SJSA1 (cell line): ENCODE data around the gene P2RX7. TPM values are rescaled to one million over a fixed set of nuclear protein-coding genes. Genes with fewer than 3 reads are reported as not detected.

ENCODE experiments used
- DNase-seq, 2 experiments: peaks; one replicate each; pipeline ENCODE4 v3.0.0-alpha.2; 2015 to 2020; ENCODE audit warnings: low spot score in 2 of 2, low read depth in 1 of 2
- H3K27ac ChIP-seq: fragments of 250-450 bp; sonication (Bioruptor Pico); 2 replicates; pipeline ENCODE4 v1.5.1; 2020; ENCODE audit warnings: mild to moderate bottlenecking, moderate library complexity
- H3K27me3 ChIP-seq: fragments of 250-450 bp; sonication (Bioruptor Pico); replicated peaks from 2 replicates; pipeline ENCODE4 v1.5.1; 2020; ENCODE audit warnings: mild to moderate bottlenecking, moderate library complexity
- H3K36me3 ChIP-seq: fragments of 250-450 bp; sonication (Bioruptor Pico); 2 replicates; pipeline ENCODE4 v1.5.1; 2020; ENCODE audit warnings: mild to moderate bottlenecking
- H3K4me1 ChIP-seq: fragments of 250-450 bp; sonication (Bioruptor Pico); replicated peaks from 2 replicates; pipeline ENCODE4 v1.6.1; 2021; ENCODE audit warnings: mild to moderate bottlenecking
- H3K4me3 ChIP-seq: fragments of 250-450 bp; sonication (Bioruptor Pico); 2 replicates; pipeline ENCODE4 v1.5.1; 2020; ENCODE audit warnings: mild to moderate bottlenecking
- H3K9me3 ChIP-seq: fragments of 250-450 bp; sonication (Bioruptor Pico); replicated peaks from 2 replicates; pipeline ENCODE4 v1.5.1; 2020; ENCODE audit warnings: mild to moderate bottlenecking
- total RNA-seq: library from RNA; depleted of rRNA; stranded (reverse); fragments of >200 nt; shearing (Covaris generic); gene quantifications from 2 replicates; pipeline ENCODE4 v1.2.3, GENCODE V29; 2014; rRNA removed

The P2RX7 gene
- total RNA-seq: 2.2 and 3.1 TPM in 2 replicates

DNA sequence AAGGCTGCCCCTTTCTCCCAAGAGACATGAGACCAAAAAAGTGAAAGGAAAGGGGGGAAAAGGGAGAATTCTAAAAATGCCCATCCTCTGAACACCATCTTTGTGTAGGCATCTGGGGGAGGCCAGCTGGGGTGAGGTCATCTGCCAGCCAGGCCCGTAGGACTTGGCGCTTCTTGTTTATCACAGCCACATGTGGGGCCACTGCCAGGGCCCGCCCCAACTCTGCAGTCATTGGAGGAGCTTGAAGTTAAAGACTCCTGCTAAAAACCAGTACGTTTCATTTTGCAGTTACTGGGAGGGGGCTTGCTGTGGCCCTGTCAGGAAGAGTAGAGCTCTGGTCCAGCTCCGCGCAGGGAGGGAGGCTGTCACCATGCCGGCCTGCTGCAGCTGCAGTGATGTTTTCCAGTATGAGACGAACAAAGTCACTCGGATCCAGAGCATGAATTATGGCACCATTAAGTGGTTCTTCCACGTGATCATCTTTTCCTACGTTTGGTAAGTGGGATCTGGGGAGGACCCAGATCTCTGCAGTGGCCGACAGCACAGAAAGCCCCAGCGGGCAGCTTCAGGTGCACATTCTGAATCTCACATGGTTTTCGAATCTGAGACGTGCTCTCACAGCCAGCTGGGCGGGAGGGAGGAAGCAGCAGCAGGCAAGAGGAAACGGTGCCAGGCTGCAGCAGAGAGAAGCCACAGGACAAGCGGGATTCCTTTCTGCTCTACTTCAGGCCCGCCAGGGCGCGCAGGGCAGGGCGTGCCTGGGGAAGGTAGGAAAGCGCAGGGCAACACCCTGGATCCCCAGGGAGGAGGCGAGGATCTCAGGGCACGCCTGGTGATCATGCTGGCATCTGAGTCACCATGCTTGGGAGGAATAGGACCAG is at the start of gene P2RX7:
TSS of gene P2RX7 (plus strand) at position 276 of the 881 bp plus-strand sequence. CDS start at position 371, 95 bp downstream.
- Histone ChIP-seq H3K27me3 (no peaks in the 10 kb centered on the region), H3K9me3 (no peaks in the 10 kb centered on the region), H3K27ac (peak within 1 kb of the TSS; percentile 19), H3K4me3 (peak within 1 kb of the TSS; percentile 38), H3K36me3 (no peaks in the 10 kb centered on the region), H3K4me1 (peaks cover 28% of the 10 kb centered on the region)
- peak; percentile 69 to 79 for DNase-seq

DNA sequence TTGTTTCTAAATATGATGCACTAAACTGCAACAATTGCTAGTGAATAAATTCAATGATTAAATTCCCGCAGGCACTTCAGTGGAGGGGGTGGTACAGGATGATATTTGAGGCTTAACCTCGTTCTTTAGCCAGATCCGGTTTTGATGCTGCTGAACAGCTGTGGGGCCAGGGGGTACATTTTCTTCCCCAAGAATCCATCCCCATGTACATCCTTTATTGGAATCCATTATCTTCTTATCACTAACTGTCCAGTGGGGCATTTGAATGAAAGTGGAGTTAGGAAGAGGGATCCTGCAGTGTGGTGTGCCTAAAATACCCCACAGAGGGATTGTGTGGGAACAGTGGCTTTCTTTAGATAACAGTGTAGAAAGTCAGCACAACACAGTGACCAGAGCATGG is 48.4 kb upstream of the P2RX7 start:
- Histone ChIP-seq H3K36me3 (no peaks in the 10 kb centered on the region), H3K9me3 (no peaks in the 10 kb centered on the region), H3K4me3 (no peak overlapping the region), H3K27me3 (no peaks in the 10 kb centered on the region), H3K27ac (no peak overlapping the region), H3K4me1 (no peaks in the 10 kb centered on the region)
- DNase-seq: no peak

DNA sequence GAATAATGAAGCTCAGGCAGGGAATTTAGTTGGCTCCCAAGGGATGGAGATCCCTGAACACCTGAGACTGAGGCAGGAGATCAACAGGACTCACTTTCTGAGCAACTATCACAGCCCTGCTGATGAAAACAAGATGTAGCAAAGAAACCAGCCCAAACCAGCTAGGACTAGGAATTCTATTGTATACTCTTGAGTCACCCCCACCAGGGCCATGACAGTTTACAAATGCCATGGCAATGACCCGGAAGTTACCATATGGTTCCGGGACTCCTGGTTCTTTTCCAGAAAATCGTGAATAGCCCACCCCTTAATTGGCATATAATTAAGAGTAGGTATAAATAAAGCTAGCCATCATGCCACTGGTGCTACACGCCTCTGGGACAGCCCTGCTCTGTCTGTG is 47.6 kb upstream of the P2RX7 start:
- Histone ChIP-seq H3K9me3 (no peaks in the 10 kb centered on the region), H3K27ac (no peak overlapping the region), H3K4me3 (no peak overlapping the region), H3K36me3 (no peaks in the 10 kb centered on the region), H3K27me3 (no peaks in the 10 kb centered on the region), H3K4me1 (no peaks in the 10 kb centered on the region)
- DNase-seq: no peak

DNA sequence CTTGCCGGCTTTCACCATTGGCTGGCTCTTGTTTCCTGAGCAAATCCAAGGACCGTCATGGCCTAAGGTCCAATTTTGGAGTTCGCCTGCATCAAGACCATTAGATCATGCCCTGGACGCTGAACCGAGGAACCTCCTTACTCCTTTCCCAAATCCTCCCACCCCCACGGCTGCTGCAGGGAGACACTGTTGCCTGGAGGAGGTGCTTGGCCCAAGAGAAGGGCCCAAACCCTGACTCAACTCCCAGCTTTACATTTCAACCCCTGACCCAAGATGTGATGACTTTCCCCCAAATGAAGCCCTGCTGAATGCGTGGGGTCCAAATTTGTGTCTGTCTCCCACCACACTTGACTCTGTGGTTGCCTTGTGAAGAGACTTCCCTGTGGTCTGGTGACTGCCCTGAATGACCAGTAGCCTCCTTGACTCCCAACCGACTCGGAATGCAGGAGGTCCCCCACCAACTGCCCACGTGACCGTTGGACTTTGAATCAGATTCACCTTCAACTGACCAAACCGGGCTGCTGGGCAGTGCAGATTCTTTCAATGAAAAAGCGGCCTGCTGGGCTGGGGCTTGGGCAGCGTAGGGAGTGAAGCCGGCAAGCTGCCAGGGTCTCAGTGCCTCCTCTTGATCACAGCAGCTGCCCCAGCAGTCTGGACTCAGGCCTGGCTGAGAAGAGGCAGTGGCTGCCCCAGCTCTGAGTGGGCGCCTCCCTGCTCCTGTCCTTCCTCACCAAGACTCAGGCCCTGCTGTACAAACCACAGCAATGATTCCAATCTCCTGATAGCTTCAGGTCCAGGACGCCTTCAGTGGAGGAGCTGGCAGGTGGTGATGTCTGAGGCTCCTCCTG is 46.9 kb upstream of the P2RX7 start:
- H3K9me3 ChIP-seq: no peaks in the 10 kb centered on the region
- H3K36me3 ChIP-seq: no peaks in the 10 kb centered on the region
- H3K4me1 ChIP-seq: no peaks in the 10 kb centered on the region
- H3K4me3 ChIP-seq: no peak overlapping the region
- no peak for DNase-seq
- no peak overlapping the region for H3K27ac ChIP-seq
- H3K27me3 ChIP-seq: no peaks in the 10 kb centered on the region

DNA sequence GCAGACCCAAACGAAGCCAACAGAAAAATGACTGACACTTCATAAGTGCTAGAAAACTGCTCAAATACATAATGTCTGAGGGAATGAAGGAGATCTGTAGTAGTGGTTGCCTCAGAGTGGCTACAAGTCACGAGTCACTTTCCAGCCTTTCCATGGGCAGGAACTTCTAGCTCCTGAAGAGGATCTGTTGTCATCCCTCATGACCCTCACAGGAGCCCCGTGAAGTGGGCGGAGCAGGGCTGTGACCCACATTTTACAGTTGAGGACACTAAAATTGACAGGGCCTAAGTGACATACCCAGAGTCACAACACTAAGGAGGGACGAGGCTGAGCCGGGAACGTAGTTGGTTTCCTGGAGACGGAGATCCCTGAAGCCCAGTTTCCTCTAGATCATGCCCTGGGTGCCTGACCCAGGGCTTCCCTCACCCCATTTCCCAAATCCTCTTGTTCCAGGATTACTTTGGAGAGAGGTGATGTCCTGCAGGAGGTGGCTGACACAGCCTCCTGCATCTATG is 45.8 kb upstream of the P2RX7 start:
- Histone ChIP-seq H3K4me1 (no peaks in the 10 kb centered on the region), H3K27ac (no peak overlapping the region), H3K27me3 (no peaks in the 10 kb centered on the region), H3K9me3 (no peaks in the 10 kb centered on the region), H3K36me3 (no peaks in the 10 kb centered on the region), H3K4me3 (no peak overlapping the region)
- DNase-seq: no peak

DNA sequence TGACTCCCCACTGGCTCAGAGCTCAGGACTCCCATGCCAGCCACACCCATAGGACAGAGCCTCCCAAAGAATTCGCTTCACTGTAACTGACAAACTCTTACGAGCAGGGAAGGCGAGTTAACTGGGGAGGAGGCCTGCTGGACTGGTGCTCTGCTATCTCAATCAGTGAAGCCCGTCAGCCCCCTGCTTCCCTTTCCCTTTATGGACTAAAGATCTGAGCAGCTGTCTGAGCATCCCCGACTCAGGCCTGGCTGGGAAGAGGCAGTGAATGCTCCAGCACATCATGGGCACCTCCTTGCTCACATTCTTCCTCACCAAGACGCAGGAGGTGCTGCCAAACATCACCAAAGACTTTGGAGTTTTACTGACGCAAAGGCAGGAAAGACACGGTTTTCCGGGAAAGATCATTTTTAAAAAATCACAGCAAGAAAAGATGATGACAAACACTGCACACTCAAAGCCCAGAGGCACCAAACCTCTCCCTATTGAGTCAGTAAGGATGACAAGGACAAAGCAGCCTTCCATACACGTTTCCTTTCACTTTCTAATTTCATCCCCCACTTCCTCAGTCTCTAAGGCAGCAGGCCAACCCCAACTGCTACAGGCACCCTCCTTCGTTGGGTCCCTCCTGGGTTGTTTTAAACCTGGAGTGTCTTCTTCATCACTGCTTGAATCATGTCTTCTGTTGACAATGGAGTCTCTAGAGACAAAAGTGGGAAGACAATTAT is 45.0 kb upstream of the P2RX7 start:
- no peak overlapping the region for H3K27ac ChIP-seq
- no peaks in the 10 kb centered on the region for H3K36me3 ChIP-seq
- no peak overlapping the region for H3K4me3 ChIP-seq
- no peaks in the 10 kb centered on the region for H3K27me3 ChIP-seq
- H3K4me1 ChIP-seq: no peaks in the 10 kb centered on the region
- H3K9me3 ChIP-seq: no peaks in the 10 kb centered on the region
- DNase-seq: no peak

DNA sequence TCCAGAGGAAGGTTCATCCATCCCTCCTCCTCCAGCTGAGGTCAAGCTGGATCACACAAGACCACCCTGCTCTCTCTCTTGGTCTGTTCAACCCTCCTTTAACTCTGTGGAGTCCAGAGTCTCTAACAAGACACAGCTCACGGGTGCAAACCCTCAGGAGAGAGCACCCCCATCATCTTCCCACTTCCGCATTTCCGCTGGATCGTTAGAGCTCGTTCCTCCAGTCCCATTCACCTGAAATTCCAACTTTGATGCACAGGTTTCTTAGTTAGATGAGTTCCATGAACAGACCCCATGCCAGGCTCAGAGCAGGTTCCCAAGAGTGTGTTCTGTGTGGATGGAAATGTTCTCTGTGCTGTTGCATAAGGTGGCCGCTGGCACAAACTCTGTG is 44.5 kb upstream of the P2RX7 start:
- H3K27ac ChIP-seq: no peak overlapping the region
- H3K27me3 ChIP-seq: no peaks in the 10 kb centered on the region
- no peaks in the 10 kb centered on the region for H3K4me1 ChIP-seq
- H3K4me3 ChIP-seq: no peak overlapping the region
- H3K9me3 ChIP-seq: no peaks in the 10 kb centered on the region
- no peak for DNase-seq
- H3K36me3 ChIP-seq: no peaks in the 10 kb centered on the region

DNA sequence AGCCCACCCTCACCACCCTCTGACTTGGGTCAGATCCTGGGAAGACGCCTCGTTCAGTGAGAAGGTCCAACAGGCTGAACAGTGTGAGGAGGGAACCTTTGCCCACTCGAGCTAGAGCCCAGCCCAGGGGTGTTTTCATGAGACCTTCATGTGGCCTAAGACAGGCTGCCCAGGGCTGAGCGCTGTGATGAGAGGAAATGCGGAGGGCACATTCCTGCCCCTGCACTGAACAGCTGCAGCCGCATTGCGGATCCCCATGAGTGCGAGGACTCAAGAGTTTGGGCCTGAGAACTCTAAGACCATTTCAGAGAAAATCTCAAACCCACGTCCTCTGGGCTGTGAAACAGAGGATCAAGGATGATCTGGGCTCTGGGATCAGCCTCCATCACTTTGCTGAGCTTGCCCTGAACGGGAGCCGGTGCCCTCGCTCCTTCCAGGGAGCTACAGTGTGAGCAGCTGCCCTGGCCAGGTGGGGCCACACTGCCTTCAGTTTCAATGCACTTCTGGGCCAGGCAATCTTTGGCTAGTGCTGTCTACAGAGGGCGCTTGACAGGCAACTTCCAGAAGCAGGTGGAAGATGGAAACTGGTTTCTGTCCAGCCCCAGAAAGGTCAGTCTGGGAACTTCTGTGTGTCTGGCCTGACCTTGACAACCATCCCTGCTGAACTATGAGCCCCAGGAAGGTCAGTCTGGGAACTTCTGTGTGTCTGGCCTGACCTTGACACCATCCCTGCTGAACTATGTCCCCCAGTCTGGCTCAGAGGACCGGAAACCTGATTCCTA is 43.5 kb upstream of the P2RX7 start:
- no peaks in the 10 kb centered on the region for H3K9me3 ChIP-seq
- H3K27me3 ChIP-seq: no peaks in the 10 kb centered on the region
- no peaks in the 10 kb centered on the region for H3K36me3 ChIP-seq
- H3K4me3 ChIP-seq: no peak overlapping the region
- no peaks in the 10 kb centered on the region for H3K4me1 ChIP-seq
- no peak overlapping the region for H3K27ac ChIP-seq
- no peak for DNase-seq

DNA sequence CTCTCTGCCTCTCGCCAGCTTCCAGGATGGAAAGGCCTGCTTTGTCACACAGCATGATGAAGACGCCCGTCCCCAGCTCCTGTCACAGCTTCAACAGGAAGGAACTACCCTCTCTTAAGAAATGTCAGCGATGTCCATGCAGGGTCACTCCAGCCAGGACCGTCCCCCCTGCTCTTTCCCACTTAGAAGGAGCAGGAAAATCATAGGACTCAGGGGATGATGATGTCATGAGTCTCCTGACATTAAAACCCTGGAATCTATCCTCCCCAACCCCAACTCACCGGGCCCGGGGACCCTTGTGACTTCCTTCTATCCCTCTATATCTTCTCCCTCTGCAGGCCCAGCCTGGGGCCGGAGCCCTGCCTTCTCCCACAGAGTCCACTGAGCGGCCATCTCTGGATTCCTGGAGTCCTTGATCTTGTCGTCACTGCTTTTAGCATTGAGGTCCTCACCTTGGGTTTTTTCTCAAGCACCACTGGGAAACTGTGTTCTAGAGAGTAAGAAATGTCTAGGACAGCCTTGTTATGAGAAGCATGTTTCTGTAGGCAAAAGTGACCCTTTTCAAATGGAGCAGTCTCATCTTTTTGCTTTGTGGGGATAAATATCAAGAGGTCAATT is 42.8 kb upstream of the P2RX7 start:
- Histone ChIP-seq H3K9me3 (no peaks in the 10 kb centered on the region), H3K36me3 (no peaks in the 10 kb centered on the region), H3K4me1 (no peaks in the 10 kb centered on the region), H3K27me3 (no peaks in the 10 kb centered on the region), H3K4me3 (no peak overlapping the region), H3K27ac (no peak overlapping the region)
- no peak for DNase-seq

DNA sequence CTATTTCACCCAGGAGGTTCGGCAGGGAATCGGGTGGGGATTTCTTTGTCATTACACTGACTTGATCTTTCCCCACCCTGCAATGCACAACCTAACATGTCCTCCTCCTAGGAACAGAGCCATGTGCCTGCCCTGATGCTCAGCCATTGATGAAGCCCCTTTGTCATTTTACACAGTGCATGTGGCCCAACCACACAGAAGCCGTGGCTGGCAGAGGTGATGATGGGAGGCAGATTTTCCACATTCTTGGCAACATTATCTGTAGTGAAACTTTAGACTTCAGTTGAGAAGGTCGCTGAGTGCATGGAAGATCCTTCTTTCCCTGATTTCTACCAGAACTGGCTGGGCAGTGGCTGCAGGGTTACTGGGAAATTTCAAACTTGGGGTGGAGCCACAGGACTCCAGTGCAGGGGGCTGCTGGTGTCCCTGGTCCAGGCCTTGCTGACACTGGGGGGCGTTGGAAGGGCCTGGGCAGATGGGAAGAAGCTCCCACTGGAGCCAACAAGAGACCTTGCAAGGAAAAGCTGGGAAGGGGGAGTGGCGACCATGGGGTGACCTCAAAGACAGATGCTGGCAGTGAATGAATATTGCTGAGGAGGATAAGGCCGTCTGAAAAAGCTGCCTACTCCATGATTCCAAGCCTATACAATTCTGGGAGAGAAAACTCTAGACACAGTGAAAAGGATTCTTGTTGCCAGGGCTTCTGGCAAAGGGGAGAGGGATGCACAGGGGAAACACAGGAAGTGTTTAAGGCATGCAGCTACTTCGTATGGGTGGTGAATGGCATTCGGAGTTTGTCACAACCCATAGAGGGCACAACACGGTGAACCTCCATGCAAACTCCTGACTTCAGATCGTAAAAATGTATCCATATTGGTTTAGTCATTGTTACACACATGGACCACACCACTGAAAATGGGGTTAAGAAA is 41.8 kb upstream of the P2RX7 start:
- H3K4me1 ChIP-seq: peaks cover 5% of the 10 kb centered on the region

DNA sequence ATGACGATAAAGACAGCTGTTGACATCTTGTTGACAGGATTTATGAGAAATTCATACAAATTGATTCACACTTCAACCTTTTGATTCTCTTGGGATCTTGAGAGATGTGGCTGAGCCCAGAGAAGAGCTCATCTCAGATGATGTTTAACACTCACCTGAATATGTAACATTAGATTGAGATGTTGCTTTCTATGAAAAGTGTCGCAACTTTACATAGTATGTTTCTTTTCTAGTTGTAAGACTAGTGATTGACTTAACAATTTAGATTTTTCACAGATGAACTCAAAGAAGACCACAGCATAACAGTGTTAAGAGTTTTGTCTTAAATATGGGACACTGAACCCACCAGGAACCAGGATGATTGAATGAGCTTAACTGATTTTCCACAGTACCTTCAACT is 40.6 kb upstream of the P2RX7 start:
- Histone ChIP-seq H3K36me3 (no peaks in the 10 kb centered on the region), H3K9me3 (no peaks in the 10 kb centered on the region), H3K4me3 (no peak overlapping the region), H3K27ac (no peak overlapping the region), H3K27me3 (no peaks in the 10 kb centered on the region), H3K4me1 (peaks cover 8% of the 10 kb centered on the region)
- no peak for DNase-seq

More for the DNA sequence above, 41.8 kb upstream of the P2RX7 start:
- H3K27me3 ChIP-seq: no peaks in the 10 kb centered on the region
- H3K4me3 ChIP-seq: no peak overlapping the region
- no peak overlapping the region for H3K27ac ChIP-seq
- H3K9me3 ChIP-seq: no peaks in the 10 kb centered on the region
- no peak for DNase-seq
- no peaks in the 10 kb centered on the region for H3K36me3 ChIP-seq

DNA sequence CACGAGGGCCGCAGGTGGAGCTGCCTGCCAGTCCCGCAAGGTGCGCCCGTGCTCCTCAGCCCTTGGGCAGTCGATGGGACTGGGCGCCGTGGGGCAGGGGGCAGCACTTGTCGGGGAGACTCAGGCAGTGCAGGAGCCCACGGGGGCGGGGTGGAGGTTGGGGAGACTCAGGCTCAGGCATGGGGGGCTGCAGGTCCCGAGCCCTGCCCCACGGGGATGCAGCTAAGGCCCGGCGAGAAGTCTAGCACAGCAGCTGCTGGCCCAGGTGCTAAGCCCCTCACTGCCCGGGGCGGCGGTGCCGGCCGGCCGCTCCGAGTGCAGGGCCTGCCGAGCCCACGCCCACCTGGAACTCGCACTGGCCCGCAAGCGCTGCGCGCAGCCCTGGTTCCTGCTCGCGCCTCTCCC is 39.2 kb upstream of the P2RX7 start:
- Histone ChIP-seq H3K4me3 (no peak overlapping the region), H3K27ac (no peak overlapping the region), H3K27me3 (no peaks in the 10 kb centered on the region), H3K9me3 (no peaks in the 10 kb centered on the region), H3K4me1 (peaks cover 8% of the 10 kb centered on the region), H3K36me3 (no peaks in the 10 kb centered on the region)
- no peak for DNase-seq
